HPDE6-E6E7 (cell line): ENCODE measurements around the gene BLOC1S6.

Experiments used
- DNase-seq: peaks from one replicate; pipeline ENCODE4 v3.0.0; 2011; ENCODE audit warnings: missing footprints; ENCODE audit errors: extremely low spot score

BLOC1S6 gene

GRCh38 chr15:45587095-45587862 lies at the start of gene BLOC1S6:
Gene BLOC1S6 (plus strand): TSS chr15:45587379. CDS start chr15:45587444, 65 bp downstream.
- DNase-seq, result peak; percentile 64

GRCh38 chr15:45539680-45540079 lies 47.5 kb upstream of the BLOC1S6 start:
- DNase-seq, result no peak

GRCh38 chr15:45540531-45540930 lies 46.6 kb upstream of the BLOC1S6 start:
- DNase-seq, result no peak

GRCh38 chr15:45543051-45543450 lies 44.1 kb upstream of the BLOC1S6 start:
- DNase-seq, result no peak

- DNase-seq, result no peak
These were observed 42.7 kb upstream of the BLOC1S6 start for GRCh38 chr15:45544266-45545023.

GRCh38 chr15:45546789-45547188 lies 40.4 kb upstream of the BLOC1S6 start:
- DNase-seq, result no peak

GRCh38 chr15:45548753-45549520 lies 38.2 kb upstream of the BLOC1S6 start:
- DNase-seq, result no peak

- no peak for DNase-seq
These were observed 37.5 kb upstream of the BLOC1S6 start for GRCh38 chr15:45549541-45550220.

GRCh38 chr15:45550436-45550835 lies 36.7 kb upstream of the BLOC1S6 start:
- DNase-seq, result no peak

GRCh38 chr15:45551676-45552075 lies 35.5 kb upstream of the BLOC1S6 start:
- no peak for DNase-seq

GRCh38 chr15:45555934-45556608 lies 31.1 kb upstream of the BLOC1S6 start:
- DNase-seq, result no peak

GRCh38 chr15:45572617-45573016 lies 14.6 kb upstream of the BLOC1S6 start:
- DNase-seq, result no peak

- DNase-seq, result no peak
These were observed 13.1 kb upstream of the BLOC1S6 start for GRCh38 chr15:45573961-45574629.

GRCh38 chr15:45581919-45582318 lies 5.3 kb upstream of the BLOC1S6 start:
- DNase-seq, result no peak

- DNase-seq, result no peak
These were observed 3.2 kb upstream of the BLOC1S6 start for GRCh38 chr15:45583731-45584639.

GRCh38 chr15:45585069-45585791 lies 1.9 kb upstream of the BLOC1S6 start:
- DNase-seq, result no peak

- DNase-seq, result no peak
These were observed 1.1 kb upstream of the BLOC1S6 start for GRCh38 chr15:45586125-45586524.

GRCh38 chr15:45586601-45587094 lies 531 bp upstream of the BLOC1S6 start:
- DNase-seq, result no peak

- DNase-seq, result no peak
These were observed 638 bp downstream of the BLOC1S6 start for GRCh38 chr15:45587863-45588170.
